GM10266 (cell line): ENCODE measurements around the gene DTNBP1.

Source experiments
- DNase-seq: peaks from one replicate; pipeline ENCODE4 v3.0.0; 2012; ENCODE audit errors: extremely low spot score
- TF ChIP-seq, protein P1 (sequence below): IDR thresholded peaks from 2 replicates; pipeline ENCODE4 v1.5.1; 2012; ENCODE audit warnings: mild to moderate bottlenecking, low read depth; ENCODE audit not compliant: control insufficient read depth, insufficient read depth; ENCODE audit errors: missing control alignments

The DTNBP1 gene

DNA sequence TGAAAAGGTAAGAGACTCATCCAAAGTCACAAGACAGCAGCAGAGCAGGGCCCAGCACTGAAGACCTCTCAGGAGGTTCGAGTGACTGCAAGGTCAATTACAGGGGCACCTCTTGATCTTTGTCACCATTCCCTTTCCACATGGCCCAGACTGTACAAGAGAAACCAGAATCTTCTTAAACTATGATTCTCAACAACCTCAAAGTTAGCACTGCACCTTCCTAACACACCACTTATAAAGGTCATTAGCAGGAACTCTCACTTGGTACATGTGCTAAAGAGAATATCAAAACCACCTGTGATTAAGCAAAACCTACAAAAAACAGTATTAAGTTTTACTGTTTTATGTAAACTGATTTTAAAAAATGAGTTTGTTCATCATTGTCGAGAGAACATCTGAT is 70.2 kb downstream of the DTNBP1 start:
- DNase-seq, result no peak
- TF ChIP-seq, protein P1, sequence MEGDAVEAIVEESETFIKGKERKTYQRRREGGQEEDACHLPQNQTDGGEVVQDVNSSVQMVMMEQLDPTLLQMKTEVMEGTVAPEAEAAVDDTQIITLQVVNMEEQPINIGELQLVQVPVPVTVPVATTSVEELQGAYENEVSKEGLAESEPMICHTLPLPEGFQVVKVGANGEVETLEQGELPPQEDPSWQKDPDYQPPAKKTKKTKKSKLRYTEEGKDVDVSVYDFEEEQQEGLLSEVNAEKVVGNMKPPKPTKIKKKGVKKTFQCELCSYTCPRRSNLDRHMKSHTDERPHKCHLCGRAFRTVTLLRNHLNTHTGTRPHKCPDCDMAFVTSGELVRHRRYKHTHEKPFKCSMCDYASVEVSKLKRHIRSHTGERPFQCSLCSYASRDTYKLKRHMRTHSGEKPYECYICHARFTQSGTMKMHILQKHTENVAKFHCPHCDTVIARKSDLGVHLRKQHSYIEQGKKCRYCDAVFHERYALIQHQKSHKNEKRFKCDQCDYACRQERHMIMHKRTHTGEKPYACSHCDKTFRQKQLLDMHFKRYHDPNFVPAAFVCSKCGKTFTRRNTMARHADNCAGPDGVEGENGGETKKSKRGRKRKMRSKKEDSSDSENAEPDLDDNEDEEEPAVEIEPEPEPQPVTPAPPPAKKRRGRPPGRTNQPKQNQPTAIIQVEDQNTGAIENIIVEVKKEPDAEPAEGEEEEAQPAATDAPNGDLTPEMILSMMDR, result no peak

DNA sequence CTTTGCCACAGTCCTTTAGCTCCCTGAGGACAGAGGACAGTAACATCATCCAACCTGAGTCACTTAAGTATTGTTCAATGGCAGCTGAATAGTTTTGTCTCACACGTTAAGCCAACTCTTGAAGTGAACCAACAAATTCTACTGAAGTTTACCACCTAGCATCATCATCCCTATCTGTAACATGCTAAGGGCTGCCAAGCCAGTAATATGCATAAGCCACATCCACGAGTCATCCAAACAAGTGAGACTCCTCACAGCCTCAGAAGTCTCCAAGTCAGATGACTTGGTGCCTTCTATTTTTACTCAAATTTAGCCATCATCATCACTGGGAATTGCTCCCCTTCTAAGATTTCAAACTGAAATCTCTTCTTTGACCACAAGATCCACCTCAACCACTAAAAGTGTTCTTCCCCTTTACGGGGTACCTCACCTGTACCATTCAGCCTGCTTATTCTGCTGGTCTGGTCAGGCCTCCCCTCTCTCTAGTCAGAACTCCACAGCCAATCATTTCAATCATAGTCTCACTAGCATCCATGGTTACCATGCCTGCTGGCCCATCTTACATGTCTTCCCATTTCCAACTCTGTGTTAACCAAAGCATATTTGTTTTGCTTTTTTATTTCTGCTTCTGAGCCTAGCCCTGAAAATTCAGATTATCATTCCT is 73.7 kb downstream of the DTNBP1 start:
- no peak for DNase-seq
- TF ChIP-seq, protein P1, result no peak

DNA sequence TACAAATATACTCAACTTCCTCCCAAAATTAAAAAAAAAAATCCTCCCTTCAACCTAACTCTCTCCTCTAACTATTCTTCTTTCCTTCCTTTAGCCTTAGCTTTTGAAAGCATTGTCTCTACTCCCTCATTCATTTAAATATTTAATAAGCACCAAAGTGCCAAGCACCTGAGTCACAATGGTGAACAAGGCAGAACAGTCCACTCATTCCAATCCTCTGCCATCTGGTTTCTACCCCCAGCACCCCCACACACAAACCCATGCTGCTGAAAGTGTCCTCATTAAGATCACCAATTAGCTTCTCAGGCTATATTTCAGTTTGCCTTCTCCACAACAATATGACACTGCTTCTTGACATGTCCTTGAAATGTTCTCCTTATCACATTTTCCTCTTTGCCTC is 76.3 kb downstream of the DTNBP1 start:
- TF ChIP-seq, protein P1, result no peak
- DNase-seq, result no peak

DNA sequence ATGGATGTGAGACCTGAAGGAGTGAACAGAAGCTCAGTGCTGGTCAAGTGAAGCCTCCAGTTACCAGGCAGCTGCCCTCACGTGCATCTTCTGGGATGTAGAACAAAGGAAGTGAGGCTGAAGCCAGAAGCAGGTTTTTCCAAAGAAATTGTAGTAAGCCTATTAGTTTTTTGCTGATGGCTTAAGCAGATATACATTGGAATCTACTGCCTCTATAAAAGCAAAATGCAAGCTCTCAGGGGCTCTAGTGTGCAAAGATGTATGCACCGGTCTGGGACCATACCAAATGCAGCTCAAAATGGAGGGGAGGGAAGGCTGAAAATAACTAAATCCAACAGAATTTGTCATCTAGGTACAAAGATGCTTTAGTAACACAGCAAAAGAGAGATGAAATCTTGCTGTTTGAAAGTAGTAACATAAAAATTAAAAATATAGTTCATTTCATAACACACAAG is 77.0 kb downstream of the DTNBP1 start:
- TF ChIP-seq, protein P1, result no peak
- DNase-seq, result no peak

DNA sequence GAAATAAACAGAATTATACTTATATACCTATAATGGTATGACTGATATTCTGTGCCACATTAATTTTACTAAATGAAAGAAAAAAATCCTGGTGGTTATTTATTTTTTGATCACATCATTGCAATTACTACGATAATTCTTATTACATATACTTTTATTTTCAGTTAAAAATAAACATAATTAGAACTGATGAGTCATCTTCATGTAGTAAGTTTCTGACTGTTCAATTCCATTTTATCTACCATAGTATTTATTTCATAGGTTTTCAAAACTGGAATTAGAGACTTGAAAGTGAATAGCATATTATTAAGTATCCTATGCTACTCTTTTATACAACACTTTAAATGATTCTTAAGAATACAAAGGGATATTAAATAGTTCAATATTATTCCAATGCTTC is 80.3 kb downstream of the DTNBP1 start:
- DNase-seq, result no peak
- TF ChIP-seq, protein P1, result no peak

DNA sequence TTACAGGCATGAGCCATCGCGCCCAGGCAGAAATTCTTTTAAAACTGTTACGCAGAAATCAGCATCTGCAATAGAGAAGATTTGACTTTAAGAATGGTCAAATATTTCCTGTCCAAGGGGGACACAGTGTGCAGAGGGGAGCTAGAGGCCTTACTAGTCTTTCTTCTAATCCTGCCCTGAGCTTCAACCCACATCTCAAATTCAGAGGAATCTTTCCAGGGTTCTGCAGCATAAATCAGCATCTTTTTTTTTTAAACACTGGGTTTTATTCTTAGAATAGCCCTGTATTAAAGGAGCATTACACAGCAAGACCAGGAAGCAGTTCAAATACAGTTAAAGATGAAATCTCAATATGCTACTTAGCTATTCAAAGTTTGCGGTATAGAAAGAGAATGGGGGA is 81.1 kb downstream of the DTNBP1 start:
- DNase-seq, result no peak

DNA sequence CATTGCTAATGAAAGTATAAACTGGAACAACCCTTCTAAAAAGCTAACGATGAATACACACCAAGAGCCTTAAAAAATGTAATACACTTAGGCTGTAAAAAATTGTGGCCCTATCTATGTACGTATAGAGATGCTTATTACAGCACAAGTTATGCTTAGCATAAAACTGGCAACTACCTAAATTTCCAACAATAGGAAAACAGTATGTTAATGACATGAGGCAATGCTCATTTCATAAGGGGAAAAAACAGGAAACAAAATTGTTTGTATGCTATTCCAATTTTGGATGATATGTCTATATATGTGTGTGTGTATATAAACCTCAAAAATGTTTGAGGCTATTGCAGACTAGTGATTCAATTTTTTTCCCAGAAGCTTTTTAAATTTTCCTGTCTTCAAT is 82.5 kb downstream of the DTNBP1 start:
- TF ChIP-seq, protein P1, result no peak
- DNase-seq, result no peak

More for the DNA sequence above, 81.1 kb downstream of the DTNBP1 start:
- TF ChIP-seq, protein P1, result no peak
